Activated T-cell treated with anti-CD3 and anti-CD28 coated beads, Interleukin-2, amount 50 U/mL, for 4 hours (primary cell): ENCODE results near the gene LDB2. TPM values are rescaled to one million over a fixed set of nuclear protein-coding genes. Genes with fewer than 3 reads are reported as not detected.

Experiments
- ATAC-seq, 2 donors: fragments of 200-7000 bp; cut with Tn5 transposase; one replicate each; pipeline ENCODE4 v1.10.0; 2021
- DNase-seq: peaks from one replicate; pipeline ENCODE4 v3.0.0-alpha.2; 2020
- H3K27me3 Mint-ChIP-seq: one replicate; pipeline ENCODE4 v1.8.0; 2021; ENCODE audit warnings: low read depth, mixed read lengths
- H3K36me3 Mint-ChIP-seq: one replicate; pipeline ENCODE4 v1.8.0; 2022; ENCODE audit warnings: mixed read lengths; ENCODE audit not compliant: insufficient read depth
- H3K4me1 Mint-ChIP-seq: one replicate; pipeline ENCODE4 v1.8.0; 2021; ENCODE audit warnings: low read depth, mixed read lengths
- H3K4me3 Mint-ChIP-seq: one replicate; pipeline ENCODE4 v1.8.0; 2021; ENCODE audit warnings: mild to moderate bottlenecking, moderate library complexity, mixed read lengths
- H3K9me3 Mint-ChIP-seq: one replicate; pipeline ENCODE4 v1.8.0; 2021; ENCODE audit warnings: mixed read lengths
- total RNA-seq, 3 donors: library from RNA; stranded (reverse); gene quantifications; one replicate each; pipeline ENCODE4 v1.2.1, GENCODE V29; 2021

Gene LDB2
- total RNA-seq, 3 donors from 2014 or later: 0.11 TPM; not detected in 2

DNA sequence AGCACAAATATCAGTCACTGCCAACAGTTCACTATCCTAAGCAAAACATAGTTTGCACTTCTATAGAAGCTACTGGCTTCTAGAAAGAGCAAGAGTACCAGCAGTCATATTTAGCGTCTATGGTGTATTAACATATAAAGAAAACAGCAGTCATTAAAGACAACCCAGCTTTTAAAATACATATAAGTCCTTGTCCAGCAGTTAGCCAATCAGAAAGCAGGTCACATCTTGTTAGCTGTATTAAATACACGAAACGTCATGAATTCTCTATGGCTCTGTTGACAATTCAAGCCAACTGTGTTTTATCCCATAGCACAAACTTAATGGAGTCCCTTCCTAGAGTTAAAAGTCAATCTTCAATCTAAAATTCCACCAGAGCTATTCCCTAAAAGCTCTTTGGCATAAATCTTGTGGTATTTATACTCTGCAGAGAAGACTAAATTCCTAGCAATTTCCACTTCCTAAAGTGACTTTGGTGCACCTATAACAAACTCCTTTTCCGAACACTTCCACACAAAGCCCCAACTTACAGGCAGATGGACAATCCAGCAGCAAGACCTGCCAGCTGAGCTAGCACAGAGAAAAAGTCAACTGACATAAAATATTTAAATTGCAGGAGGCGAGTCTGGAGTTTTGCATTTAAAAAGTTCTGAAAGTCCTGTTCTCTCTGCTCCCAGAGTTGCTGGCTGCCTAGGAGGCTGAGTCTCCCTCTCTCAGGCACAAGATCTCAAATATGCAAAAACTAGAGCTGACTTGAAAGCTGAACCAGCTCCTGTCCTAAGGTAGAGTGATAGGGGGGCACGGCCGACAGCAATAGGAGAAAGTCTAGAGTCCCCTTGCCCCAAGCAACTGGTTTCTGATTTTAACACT lies 1.3 kb downstream of the LDB2 start:
- no peak for DNase-seq
- H3K4me1 Mint-ChIP-seq: peaks cover 21% of the 10 kb centered on the region
- H3K27me3 Mint-ChIP-seq: peaks cover 15% of the 10 kb centered on the region
- no peaks in the 10 kb centered on the region for H3K36me3 Mint-ChIP-seq
- H3K4me3 Mint-ChIP-seq: no peak overlapping the region
- H3K9me3 Mint-ChIP-seq: no peaks in the 10 kb centered on the region
- ATAC-seq: no peak

- no peaks in the 10 kb centered on the region for H3K9me3 Mint-ChIP-seq
- ATAC-seq: no peak
- H3K4me1 Mint-ChIP-seq: peaks cover 39% of the 10 kb centered on the region
- DNase-seq: no peak
- H3K27me3 Mint-ChIP-seq: peaks cover 14% of the 10 kb centered on the region
- H3K36me3 Mint-ChIP-seq: no peaks in the 10 kb centered on the region
- no peak overlapping the region for H3K4me3 Mint-ChIP-seq
Observed at GRCh38 chr4:16894406-16894805, 4.0 kb downstream of the LDB2 start.

GRCh38 chr4:16893141-16893651 lies 5.2 kb downstream of the LDB2 start:
- DNase-seq (no peak), ATAC-seq (peak in 1 of 2 donors; percentile 30)
- H3K9me3 Mint-ChIP-seq: no peaks in the 10 kb centered on the region
- peaks cover 43% of the 10 kb centered on the region for H3K4me1 Mint-ChIP-seq
- peaks cover 8% of the 10 kb centered on the region for H3K27me3 Mint-ChIP-seq
- H3K36me3 Mint-ChIP-seq: no peaks in the 10 kb centered on the region
- H3K4me3 Mint-ChIP-seq: peak overlapping the region; percentile 26

GRCh38 chr4:16890651-16891050 lies 7.8 kb downstream of the LDB2 start:
- Mint-ChIP-seq H3K9me3 (no peaks in the 10 kb centered on the region), H3K4me1 (peaks cover 41% of the 10 kb centered on the region), H3K36me3 (no peaks in the 10 kb centered on the region), H3K4me3 (no peak overlapping the region), H3K27me3 (no peaks in the 10 kb centered on the region)
- ATAC-seq (no peak), DNase-seq (no peak)

DNA sequence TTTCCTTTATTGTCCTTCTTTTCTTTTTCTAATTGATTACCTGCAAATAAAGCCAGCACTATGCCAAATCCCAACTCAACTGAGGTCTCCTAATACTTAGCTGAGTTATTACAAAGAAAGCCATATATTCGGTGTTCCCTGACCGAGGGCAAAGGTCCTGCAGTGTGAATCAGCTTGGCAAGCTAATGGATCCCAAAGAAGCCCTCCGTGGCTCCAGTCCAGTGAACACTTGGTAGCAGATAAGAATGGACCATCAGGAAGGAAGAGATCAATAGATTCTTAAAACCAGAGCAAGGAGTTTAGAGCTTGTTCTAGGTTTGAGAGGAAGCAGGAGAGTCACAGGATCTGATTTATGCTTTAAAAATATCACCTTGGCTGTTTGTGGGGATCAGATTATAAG lies 8.5 kb downstream of the LDB2 start:
- H3K4me1 Mint-ChIP-seq: peaks cover 41% of the 10 kb centered on the region
- no peaks in the 10 kb centered on the region for H3K27me3 Mint-ChIP-seq
- no peak overlapping the region for H3K4me3 Mint-ChIP-seq
- no peaks in the 10 kb centered on the region for H3K9me3 Mint-ChIP-seq
- ATAC-seq (no peak), DNase-seq (no peak)
- no peaks in the 10 kb centered on the region for H3K36me3 Mint-ChIP-seq

DNA sequence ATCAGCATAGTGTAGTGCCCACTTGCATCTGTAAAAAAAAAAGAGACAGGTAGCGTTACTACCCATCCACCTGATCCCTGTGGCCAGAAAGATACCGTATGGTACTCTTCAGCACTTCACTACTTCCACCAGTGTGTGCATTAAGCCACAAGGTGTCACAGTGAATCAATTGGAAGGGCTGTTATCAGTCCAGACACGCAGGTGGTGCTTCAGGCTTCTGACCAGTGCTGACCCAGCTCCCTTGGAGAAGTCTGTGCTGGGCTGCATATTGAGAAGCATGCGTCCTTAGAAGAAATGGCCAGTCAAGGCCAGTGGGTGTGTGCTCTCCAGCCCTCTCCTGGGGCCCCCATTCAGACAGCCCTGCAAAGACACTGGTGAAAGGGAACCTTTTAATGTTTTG lies 10.6 kb downstream of the LDB2 start:
- Mint-ChIP-seq H3K27me3 (no peaks in the 10 kb centered on the region), H3K9me3 (no peaks in the 10 kb centered on the region), H3K4me3 (no peak overlapping the region), H3K36me3 (no peaks in the 10 kb centered on the region), H3K4me1 (peaks cover 30% of the 10 kb centered on the region)
- ATAC-seq (no peak), DNase-seq (no peak)

GRCh38 chr4:16884673-16885460 lies 13.6 kb downstream of the LDB2 start:
- Mint-ChIP-seq H3K9me3 (no peaks in the 10 kb centered on the region), H3K27me3 (no peaks in the 10 kb centered on the region), H3K36me3 (no peaks in the 10 kb centered on the region), H3K4me3 (no peak overlapping the region), H3K4me1 (peaks cover 8% of the 10 kb centered on the region)
- DNase-seq: no peak
- ATAC-seq: no peak

DNA sequence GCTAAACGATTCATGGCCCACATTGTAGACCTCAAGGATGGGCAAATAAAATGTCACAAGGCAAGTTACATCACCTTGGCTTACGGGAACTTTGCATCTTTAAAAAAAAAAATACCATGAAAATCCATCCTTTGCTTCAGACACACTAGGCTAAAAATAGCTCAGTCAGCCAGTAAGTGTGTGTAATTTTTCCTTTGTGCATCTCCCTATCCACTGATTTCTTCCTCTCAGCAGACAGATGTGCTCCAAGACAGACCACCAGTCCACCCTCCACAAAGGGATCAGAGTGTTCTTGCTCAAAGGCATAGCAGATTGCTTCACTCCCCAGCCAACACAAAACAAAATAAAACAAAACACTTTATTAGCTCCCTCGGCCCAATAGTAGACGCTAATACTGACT lies 14.6 kb downstream of the LDB2 start:
- H3K9me3 Mint-ChIP-seq: no peaks in the 10 kb centered on the region
- no peak for DNase-seq
- H3K4me1 Mint-ChIP-seq: no peaks in the 10 kb centered on the region
- no peak overlapping the region for H3K4me3 Mint-ChIP-seq
- no peak for ATAC-seq
- H3K36me3 Mint-ChIP-seq: no peaks in the 10 kb centered on the region
- no peaks in the 10 kb centered on the region for H3K27me3 Mint-ChIP-seq

GRCh38 chr4:16881151-16881884 lies 17.1 kb downstream of the LDB2 start:
- DNase-seq (no peak), ATAC-seq (no peak)
- Mint-ChIP-seq H3K4me1 (no peaks in the 10 kb centered on the region), H3K36me3 (no peaks in the 10 kb centered on the region), H3K9me3 (no peaks in the 10 kb centered on the region), H3K4me3 (no peak overlapping the region), H3K27me3 (no peaks in the 10 kb centered on the region)

- ATAC-seq: no peak
- Mint-ChIP-seq H3K4me1 (no peaks in the 10 kb centered on the region), H3K9me3 (no peaks in the 10 kb centered on the region), H3K27me3 (no peaks in the 10 kb centered on the region), H3K36me3 (no peaks in the 10 kb centered on the region), H3K4me3 (no peak overlapping the region)
- no peak for DNase-seq
Observed at GRCh38 chr4:16875487-16875886, 23.0 kb downstream of the LDB2 start.

DNA sequence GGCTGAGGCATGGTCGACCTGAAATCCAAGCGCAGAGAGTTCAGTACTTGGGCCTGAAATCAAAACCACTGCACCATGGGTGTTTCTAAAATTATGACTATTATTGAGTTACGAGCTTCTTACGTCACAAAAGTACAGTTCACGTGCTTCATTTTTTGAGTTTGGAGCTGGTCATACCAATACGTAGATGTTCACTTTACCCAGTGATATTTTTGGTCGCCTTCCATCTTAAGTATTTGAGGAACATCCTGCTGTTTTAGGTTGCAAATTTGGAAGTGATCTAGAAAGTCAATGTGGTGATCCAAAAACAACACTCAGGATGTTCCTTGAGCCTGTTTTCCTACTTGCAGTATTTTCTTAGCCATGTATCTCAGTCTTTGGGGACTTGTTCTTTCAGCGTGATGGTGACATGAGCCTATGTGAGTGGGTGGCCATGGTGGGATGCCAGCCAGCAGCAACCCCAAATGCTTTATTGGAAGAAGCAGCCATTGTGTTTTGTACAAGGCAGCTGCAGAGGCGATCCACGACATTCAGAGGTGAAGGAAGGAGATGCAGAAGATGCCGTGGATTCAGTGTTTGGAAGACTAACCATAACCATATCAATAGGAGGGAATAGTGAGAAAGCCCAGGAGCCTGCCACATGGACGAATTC lies 28.7 kb downstream of the LDB2 start:
- no peak for DNase-seq

GRCh38 chr4:16868674-16869073 lies 29.8 kb downstream of the LDB2 start:
- no peaks in the 10 kb centered on the region for H3K9me3 Mint-ChIP-seq
- H3K4me3 Mint-ChIP-seq: no peak overlapping the region
- H3K27me3 Mint-ChIP-seq: no peaks in the 10 kb centered on the region
- ATAC-seq (no peak), DNase-seq (no peak)
- H3K4me1 Mint-ChIP-seq: no peaks in the 10 kb centered on the region
- H3K36me3 Mint-ChIP-seq: no peaks in the 10 kb centered on the region

More for the DNA sequence above, 28.7 kb downstream of the LDB2 start:
- no peak for ATAC-seq
- Mint-ChIP-seq H3K4me1 (no peaks in the 10 kb centered on the region), H3K36me3 (no peaks in the 10 kb centered on the region), H3K4me3 (no peak overlapping the region), H3K9me3 (no peaks in the 10 kb centered on the region), H3K27me3 (no peaks in the 10 kb centered on the region)

DNA sequence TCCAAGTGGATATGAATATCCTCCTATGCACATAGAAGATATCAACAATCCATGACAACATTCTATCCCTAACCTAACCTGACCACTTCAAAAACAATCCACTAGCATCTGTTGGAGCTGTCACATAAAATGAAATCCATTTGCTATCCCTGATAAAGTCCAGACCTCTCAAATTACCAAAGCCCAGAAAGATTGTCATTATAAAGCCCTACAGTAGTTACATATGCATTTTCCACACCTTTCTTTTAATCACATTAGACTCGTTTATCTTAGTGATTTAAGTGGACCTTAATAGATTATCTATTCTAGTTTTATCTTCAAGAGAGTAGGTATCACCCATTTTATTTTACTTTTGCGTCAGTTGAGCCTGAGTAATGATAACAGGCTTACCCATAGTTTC lies 30.6 kb downstream of the LDB2 start:
- ATAC-seq: no peak
- Mint-ChIP-seq H3K36me3 (no peaks in the 10 kb centered on the region), H3K9me3 (no peaks in the 10 kb centered on the region)

GRCh38 chr4:16866974-16867373 lies 31.5 kb downstream of the LDB2 start:
- Mint-ChIP-seq H3K4me1 (no peaks in the 10 kb centered on the region), H3K36me3 (no peaks in the 10 kb centered on the region), H3K4me3 (no peak overlapping the region), H3K9me3 (no peaks in the 10 kb centered on the region), H3K27me3 (no peaks in the 10 kb centered on the region)
- DNase-seq (no peak), ATAC-seq (no peak)

More for the DNA sequence above, 30.6 kb downstream of the LDB2 start:
- no peak overlapping the region for H3K4me3 Mint-ChIP-seq
- DNase-seq: no peak
- H3K4me1 Mint-ChIP-seq: no peaks in the 10 kb centered on the region
- no peaks in the 10 kb centered on the region for H3K27me3 Mint-ChIP-seq
